ENCODE data around the gene NSG1. TPM values are rescaled to one million over a fixed set of nuclear protein-coding genes. Genes with fewer than 3 reads are reported as not detected.
"Not testable (repeated sequence)": the region's sequence is repeated elsewhere in the genome, so short reads cannot be mapped to it uniquely, and the experiment has no call there.

Gene NSG1
- polyA plus RNA-seq (2013, experiment 1 of 2) = 4.8 TPM
- 7.0 TPM for polyA plus RNA-seq (2013, experiment 2 of 2)

DNA sequence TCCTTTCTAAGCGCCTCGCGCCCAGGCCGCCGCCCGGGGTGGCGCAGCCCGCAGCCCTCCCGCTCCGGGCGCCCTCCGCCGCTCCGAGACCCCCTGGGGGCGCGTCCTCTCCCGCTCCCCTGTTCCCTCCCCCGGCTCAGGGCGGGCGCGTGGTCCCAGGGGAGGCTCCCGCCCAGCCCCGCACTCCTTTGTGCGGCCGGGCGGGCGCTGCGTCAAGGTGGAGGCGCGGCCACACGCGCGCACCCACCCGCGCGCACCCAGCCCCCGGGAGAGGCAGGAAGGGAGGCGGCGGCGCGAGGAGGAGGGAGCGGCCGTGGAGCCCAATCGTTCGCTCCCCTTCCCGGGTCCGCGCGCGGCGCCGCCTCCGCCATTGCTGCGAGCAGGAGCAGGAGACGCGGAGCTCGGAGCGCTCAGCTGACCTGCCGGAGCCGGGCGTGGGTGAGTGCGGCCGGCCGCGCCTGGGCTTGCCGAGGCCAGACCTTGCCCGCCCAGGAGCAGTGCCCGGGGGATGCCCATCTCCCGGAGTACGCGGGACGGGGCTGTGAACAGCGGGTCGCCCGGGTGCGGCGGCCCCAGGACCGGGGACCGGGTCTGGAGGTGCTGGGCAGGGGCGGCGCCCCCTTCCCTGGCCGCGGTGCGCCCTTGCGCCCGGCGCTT, at the start of gene NSG1:
TSS of gene NSG1 (plus strand) at position 367 of the 657 bp plus-strand sequence. CDS start 528 bp downstream, outside the sequence.
- WGBS, 2 experiments (ENCODE audit: insufficient coverage in 2 of 2) = 0 to 1% methylated on average over 58 to 73 of the region's 87 CpGs
- H3K4me1 ChIP-seq (ENCODE audit: control insufficient read depth, insufficient read depth, low read length, poor library complexity, severe bottlenecking) = peaks cover 3% of the 10 kb centered on the region
- peak within 1 kb of the TSS; percentile 50 for H3K4me3 ChIP-seq (ENCODE audit: extremely low read depth, insufficient read depth, low read length, poor library complexity, severe bottlenecking)
- H3K27ac ChIP-seq (ENCODE audit: low read depth, low read length, severe bottlenecking) = no peak within 1 kb of the TSS
- no peaks in the 10 kb centered on the region for H3K9me3 ChIP-seq (ENCODE audit: control insufficient read depth, low read length)
- no peaks in the 10 kb centered on the region for H3K36me3 ChIP-seq (ENCODE audit: control insufficient read depth, insufficient read depth, low read length)

DNA sequence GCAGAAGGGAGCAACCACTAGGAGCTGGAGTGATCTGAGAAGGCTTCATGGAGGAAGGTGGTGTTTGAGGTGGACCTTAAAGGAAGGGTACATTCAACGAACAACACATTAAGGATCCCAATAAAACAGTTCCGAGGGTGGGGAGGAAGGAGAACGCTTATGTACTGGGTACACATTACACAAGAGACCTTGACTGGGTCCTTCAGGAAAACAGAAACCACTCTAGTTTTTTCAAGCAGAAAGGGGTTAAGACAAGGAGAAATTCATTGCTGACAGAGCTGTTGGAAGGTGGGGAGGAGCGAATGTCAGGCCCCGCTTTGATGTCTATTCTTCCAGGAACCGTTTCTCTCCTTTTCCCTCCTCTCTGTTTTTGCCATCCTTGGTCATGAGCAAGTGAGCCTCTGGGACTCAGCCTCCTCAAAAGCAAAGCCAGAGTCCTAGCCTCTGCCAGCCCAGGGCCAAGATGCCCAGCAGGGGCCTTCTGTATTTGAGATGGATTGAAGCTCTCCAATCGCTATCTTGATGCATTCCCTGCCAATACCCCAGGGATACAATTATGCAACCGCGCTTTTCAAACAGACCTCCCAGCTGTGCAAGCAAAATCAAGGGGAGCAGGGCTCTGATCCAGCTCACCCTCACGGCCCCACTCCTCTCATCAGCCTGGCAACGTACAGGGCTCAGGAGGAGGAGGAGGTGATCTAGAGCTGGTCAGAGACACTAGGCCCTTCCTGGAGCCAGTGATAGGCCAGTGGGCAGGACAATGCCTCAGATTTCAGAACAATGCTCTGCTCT, 48.5 kb upstream of the NSG1 start:
- Histone ChIP-seq H3K4me1 (ENCODE audit: control insufficient read depth, insufficient read depth, low read length, poor library complexity, severe bottlenecking) (no peaks in the 10 kb centered on the region), H3K4me3 (ENCODE audit: extremely low read depth, insufficient read depth, low read length, poor library complexity, severe bottlenecking) (no peak overlapping the region), H3K9me3 (ENCODE audit: control insufficient read depth, low read length) (no peaks in the 10 kb centered on the region), H3K36me3 (ENCODE audit: control insufficient read depth, insufficient read depth, low read length) (no peaks in the 10 kb centered on the region), H3K27ac (ENCODE audit: low read depth, low read length, severe bottlenecking) (no peak overlapping the region)
- 84 to 87% methylated on average over 3 to 6 of the region's 11 CpGs for WGBS, 2 experiments (ENCODE audit: insufficient coverage in 2 of 2)

- H3K27ac ChIP-seq (ENCODE audit: low read depth, low read length, severe bottlenecking) = no peak overlapping the region
- H3K9me3 ChIP-seq (ENCODE audit: control insufficient read depth, low read length) = no peaks in the 10 kb centered on the region
- H3K4me1 ChIP-seq (ENCODE audit: control insufficient read depth, insufficient read depth, low read length, poor library complexity, severe bottlenecking) = no peaks in the 10 kb centered on the region
- WGBS, 2 experiments (ENCODE audit: insufficient coverage in 2 of 2) = 80 to 84% methylated on average over 19 to 20 of the region's 21 CpGs
- H3K36me3 ChIP-seq (ENCODE audit: control insufficient read depth, insufficient read depth, low read length) = no peaks in the 10 kb centered on the region
- no peak overlapping the region for H3K4me3 ChIP-seq (ENCODE audit: extremely low read depth, insufficient read depth, low read length, poor library complexity, severe bottlenecking)
Measured at GRCh38 chr4:4339504-4340085, 47.3 kb upstream of the NSG1 start.

- Histone ChIP-seq H3K9me3 (ENCODE audit: control insufficient read depth, low read length) (no peaks in the 10 kb centered on the region), H3K4me3 (ENCODE audit: extremely low read depth, insufficient read depth, low read length, poor library complexity, severe bottlenecking) (no peak overlapping the region), H3K27ac (ENCODE audit: low read depth, low read length, severe bottlenecking) (no peak overlapping the region), H3K4me1 (ENCODE audit: control insufficient read depth, insufficient read depth, low read length, poor library complexity, severe bottlenecking) (no peaks in the 10 kb centered on the region), H3K36me3 (ENCODE audit: control insufficient read depth, insufficient read depth, low read length) (no peaks in the 10 kb centered on the region)
- WGBS, 2 experiments (ENCODE audit: insufficient coverage in 2 of 2) = 88 to 95% methylated on average over 8 to 9 of the region's 9 CpGs
Measured at GRCh38 chr4:4341861-4342650, 44.8 kb upstream of the NSG1 start.

- H3K4me1 ChIP-seq (ENCODE audit: control insufficient read depth, insufficient read depth, low read length, poor library complexity, severe bottlenecking) = no peaks in the 10 kb centered on the region
- no peak overlapping the region for H3K4me3 ChIP-seq (ENCODE audit: extremely low read depth, insufficient read depth, low read length, poor library complexity, severe bottlenecking)
- H3K9me3 ChIP-seq (ENCODE audit: control insufficient read depth, low read length) = no peaks in the 10 kb centered on the region
- no peak overlapping the region for H3K27ac ChIP-seq (ENCODE audit: low read depth, low read length, severe bottlenecking)
- H3K36me3 ChIP-seq (ENCODE audit: control insufficient read depth, insufficient read depth, low read length) = no peaks in the 10 kb centered on the region
- 94 to 97% methylated on average over 3 of the region's 5 CpGs for WGBS, 2 experiments (ENCODE audit: insufficient coverage in 2 of 2)
Measured at GRCh38 chr4:4343038-4343437, 43.9 kb upstream of the NSG1 start.

DNA sequence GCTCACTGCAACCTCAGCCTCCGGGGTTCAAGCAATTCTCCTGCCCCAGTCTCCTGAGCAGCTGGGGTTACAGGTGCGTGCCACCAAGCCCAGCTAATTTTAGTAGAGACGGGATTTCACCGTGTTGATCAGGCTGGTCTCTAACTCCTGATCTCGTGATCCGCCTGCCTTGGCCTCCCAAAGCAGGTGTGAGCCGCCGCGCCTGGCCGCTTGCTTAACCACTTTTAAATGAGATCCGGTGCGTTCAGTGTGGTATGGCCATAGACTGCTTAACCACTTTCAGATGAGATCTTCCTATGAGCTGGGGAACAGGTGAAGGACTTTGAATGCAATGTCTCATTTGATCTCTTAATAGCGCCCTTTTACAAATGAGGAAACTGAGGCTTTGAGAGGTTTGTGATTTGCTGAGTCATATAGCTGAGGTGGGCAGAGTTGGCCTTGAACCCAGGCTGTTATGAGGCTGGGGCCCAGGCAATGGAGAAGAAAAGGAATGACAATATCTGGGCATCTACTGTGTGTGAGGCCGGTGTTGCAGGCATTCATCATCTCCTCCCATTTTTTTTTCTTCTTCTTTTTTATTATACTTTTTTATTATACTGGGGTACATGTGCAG, 41.9 kb upstream of the NSG1 start:
- Histone ChIP-seq H3K9me3 (ENCODE audit: control insufficient read depth, low read length) (no peaks in the 10 kb centered on the region), H3K4me1 (ENCODE audit: control insufficient read depth, insufficient read depth, low read length, poor library complexity, severe bottlenecking) (no peaks in the 10 kb centered on the region), H3K4me3 (ENCODE audit: extremely low read depth, insufficient read depth, low read length, poor library complexity, severe bottlenecking) (no peak overlapping the region), H3K27ac (ENCODE audit: low read depth, low read length, severe bottlenecking) (no peak overlapping the region), H3K36me3 (ENCODE audit: control insufficient read depth, insufficient read depth, low read length) (no peaks in the 10 kb centered on the region)
- 86 to 87% methylated on average over 12 to 13 of the region's 14 CpGs for WGBS, 2 experiments (ENCODE audit: insufficient coverage in 2 of 2)

DNA sequence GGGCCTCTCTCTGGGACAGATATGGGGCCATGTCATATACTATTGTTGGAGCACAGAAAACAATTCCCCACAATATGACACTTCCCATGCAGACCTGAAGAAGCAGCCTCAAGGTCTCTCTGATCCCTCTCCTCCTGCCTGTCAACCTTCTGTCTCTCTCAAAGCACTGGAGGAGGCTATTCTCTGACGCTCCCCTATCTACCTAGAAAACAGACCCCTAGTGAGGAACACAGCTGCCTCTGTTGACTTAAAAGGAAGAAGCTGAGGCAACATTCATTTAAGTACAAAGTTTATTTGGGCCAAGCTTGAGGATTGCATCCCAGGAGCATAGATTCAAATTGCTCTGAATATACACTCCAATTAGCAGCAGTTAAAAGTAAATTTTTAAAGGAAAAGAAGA, 39.3 kb upstream of the NSG1 start:
- Histone ChIP-seq H3K4me3 (ENCODE audit: extremely low read depth, insufficient read depth, low read length, poor library complexity, severe bottlenecking) (no peak overlapping the region), H3K27ac (ENCODE audit: low read depth, low read length, severe bottlenecking) (no peak overlapping the region), H3K4me1 (ENCODE audit: control insufficient read depth, insufficient read depth, low read length, poor library complexity, severe bottlenecking) (no peaks in the 10 kb centered on the region), H3K9me3 (ENCODE audit: control insufficient read depth, low read length) (no peaks in the 10 kb centered on the region), H3K36me3 (ENCODE audit: control insufficient read depth, insufficient read depth, low read length) (no peaks in the 10 kb centered on the region)
- WGBS, 2 experiments (ENCODE audit: insufficient coverage in 2 of 2) = no CpG with 5 or more reads among the region's 1 CpG

DNA sequence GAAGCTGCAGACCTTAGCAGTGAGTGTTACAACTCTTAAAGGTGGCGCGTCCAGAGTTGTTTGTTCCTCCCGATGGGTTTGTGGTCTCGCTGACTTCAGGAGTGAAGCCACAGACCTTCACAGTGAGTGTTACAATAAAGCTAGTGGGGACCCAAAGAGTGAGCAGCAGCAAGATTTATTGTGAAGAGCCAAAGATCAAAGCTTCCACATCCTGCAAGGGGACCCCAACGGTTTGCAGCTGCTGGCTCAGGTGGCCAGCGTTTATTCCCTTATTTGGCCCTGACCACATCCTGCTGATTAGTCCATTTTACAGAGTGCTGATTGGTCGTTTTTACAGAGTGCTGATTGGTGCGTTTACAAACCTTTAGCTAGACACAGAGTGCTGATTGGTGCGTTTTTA, 38.3 kb upstream of the NSG1 start:
- not testable (repeated sequence) for H3K4me1 ChIP-seq (ENCODE audit: control insufficient read depth, insufficient read depth, low read length, poor library complexity, severe bottlenecking); H3K27ac ChIP-seq (ENCODE audit: low read depth, low read length, severe bottlenecking); H3K9me3 ChIP-seq (ENCODE audit: control insufficient read depth, low read length); H3K4me3 ChIP-seq (ENCODE audit: extremely low read depth, insufficient read depth, low read length, poor library complexity, severe bottlenecking); H3K36me3 ChIP-seq (ENCODE audit: control insufficient read depth, insufficient read depth, low read length)
- WGBS, 2 experiments (ENCODE audit: insufficient coverage in 2 of 2) = 81% methylated on average over 4 to 7 of the region's 9 CpGs

GRCh38 chr4:4349867-4350266, 37.0 kb upstream of the NSG1 start:
- H3K9me3 ChIP-seq (ENCODE audit: control insufficient read depth, low read length) = no peaks in the 10 kb centered on the region
- no peaks in the 10 kb centered on the region for H3K36me3 ChIP-seq (ENCODE audit: control insufficient read depth, insufficient read depth, low read length)
- no peaks in the 10 kb centered on the region for H3K4me1 ChIP-seq (ENCODE audit: control insufficient read depth, insufficient read depth, low read length, poor library complexity, severe bottlenecking)
- no peak overlapping the region for H3K27ac ChIP-seq (ENCODE audit: low read depth, low read length, severe bottlenecking)
- H3K4me3 ChIP-seq (ENCODE audit: extremely low read depth, insufficient read depth, low read length, poor library complexity, severe bottlenecking) = no peak overlapping the region
- WGBS, 2 experiments (ENCODE audit: insufficient coverage in 2 of 2) = 100% methylated on average over 1 of the region's 3 CpGs; no CpG with 5 or more reads in 1 of the 2 experiments

DNA sequence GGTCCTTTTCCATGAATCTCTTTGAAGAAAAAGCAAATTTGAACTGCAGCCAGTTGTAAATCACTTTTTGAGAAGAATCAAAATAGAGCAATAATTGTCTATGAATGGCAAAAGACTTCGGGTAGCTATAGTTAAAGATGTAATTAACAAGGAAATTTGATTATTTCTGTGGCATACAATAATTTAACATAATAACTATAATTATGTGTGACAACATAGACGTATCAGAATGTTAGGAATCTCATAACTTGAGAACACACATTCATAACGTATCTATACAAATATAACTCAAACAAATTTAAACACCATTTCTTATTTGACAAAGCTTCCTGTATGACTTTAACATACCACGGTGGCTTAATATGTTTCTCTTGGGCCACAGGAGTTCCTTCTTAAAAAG, 36.0 kb upstream of the NSG1 start:
- H3K27ac ChIP-seq (ENCODE audit: low read depth, low read length, severe bottlenecking) = no peak overlapping the region
- no peak overlapping the region for H3K4me3 ChIP-seq (ENCODE audit: extremely low read depth, insufficient read depth, low read length, poor library complexity, severe bottlenecking)
- no peaks in the 10 kb centered on the region for H3K4me1 ChIP-seq (ENCODE audit: control insufficient read depth, insufficient read depth, low read length, poor library complexity, severe bottlenecking)
- 89% methylated on average over 2 of the region's 4 CpGs; no CpG with 5 or more reads in 1 of the 2 experiments for WGBS, 2 experiments (ENCODE audit: insufficient coverage in 2 of 2)
- H3K9me3 ChIP-seq (ENCODE audit: control insufficient read depth, low read length) = no peaks in the 10 kb centered on the region
- H3K36me3 ChIP-seq (ENCODE audit: control insufficient read depth, insufficient read depth, low read length) = no peaks in the 10 kb centered on the region
